ENCODE data around the gene MT1X. TPM values are rescaled to one million over a fixed set of nuclear protein-coding genes. Genes with fewer than 3 reads are reported as not detected.
A peak's percentile ranks its signal among the peaks of the same experiment; 100 is the strongest.

The MT1X gene
- 2,271 TPM for total RNA-seq

DNA sequence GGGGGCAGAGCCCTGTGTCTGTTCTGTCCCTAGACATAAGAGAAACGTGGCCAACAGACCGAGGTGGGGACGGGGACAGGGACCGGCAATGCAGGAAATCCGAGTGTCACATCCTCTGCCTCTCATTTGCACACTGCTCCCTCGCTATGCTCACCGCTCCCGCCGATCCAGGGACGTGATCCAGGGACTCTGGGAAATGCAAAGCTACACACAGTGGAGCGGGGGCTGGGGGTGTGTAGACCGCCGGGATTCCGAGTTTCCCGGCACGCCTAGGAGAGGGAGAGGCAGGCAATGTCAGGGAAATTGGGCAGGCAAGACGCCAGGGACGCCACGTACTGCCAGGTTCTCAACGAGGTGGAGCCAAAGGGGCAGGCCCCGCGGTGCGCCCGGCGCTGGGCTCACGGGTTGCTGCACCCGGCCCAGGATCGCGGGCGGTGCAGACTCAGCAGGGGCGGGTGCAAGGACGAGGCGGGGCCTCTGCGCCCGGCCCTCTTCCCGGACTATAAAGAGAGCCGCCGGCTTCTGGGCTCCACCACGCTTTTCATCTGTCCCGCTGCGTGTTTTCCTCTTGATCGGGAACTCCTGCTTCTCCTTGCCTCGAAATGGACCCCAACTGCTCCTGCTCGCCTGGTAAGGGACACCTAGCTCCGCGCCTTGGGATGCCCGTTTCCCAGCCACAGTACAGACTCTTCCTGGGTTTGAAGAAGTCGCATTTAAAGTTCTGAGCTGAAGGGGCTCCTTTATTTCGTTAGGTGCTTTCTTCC, at the start of gene MT1X:
MT1X (plus strand) TSS at position 532 of the 764 bp plus-strand sequence; CDS start at position 603, 71 bp downstream.
- ATAC-seq = peak; percentile 64
- peak; percentile 99 for DNase-seq (ENCODE audit: low spot score)

- DNase-seq (ENCODE audit: low spot score) (no peak), ATAC-seq (peak; percentile 1)
These were observed 49.4 kb upstream of the MT1X start for GRCh38 chr16:56632848-56633365.

- ATAC-seq (no peak), DNase-seq (ENCODE audit: low spot score) (no peak)
These were observed 48.7 kb upstream of the MT1X start for GRCh38 chr16:56633535-56633934.

DNA sequence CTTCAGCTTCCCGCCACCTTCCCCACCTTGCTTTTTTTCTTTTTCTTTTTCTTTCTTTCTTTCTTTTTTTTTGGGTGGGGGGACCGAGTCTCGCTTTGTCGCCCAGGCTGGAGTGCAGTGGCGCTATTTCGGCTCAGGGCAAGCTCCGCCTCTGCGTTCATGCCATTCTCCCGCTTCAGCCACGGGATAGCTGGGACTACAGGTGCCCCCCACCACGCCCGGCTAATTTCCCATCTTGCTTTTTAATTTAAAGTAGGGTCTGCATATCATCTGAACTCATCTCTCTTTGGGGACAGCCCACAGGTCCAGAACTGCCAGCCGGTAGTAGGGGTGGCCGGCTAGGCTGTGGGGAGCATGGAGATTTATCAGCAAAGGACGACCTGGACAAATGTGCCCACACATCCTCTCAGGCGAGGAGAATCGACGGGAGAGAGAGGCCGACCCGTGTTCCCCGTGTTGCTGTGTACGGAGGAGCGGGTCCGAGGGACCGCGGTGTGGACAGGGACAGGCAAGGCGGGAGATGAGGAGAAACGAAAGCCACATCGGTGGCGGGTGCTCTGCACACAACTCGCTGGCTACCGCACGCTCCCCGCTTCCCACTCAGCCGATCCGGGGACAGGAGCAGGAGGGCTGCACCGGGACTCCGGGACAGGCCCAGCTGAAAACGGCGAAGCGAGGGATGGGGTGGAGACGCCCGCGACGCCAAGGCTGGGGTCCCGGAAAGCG, 47.4 kb upstream of the MT1X start:
- no peak for ATAC-seq
- no peak for DNase-seq (ENCODE audit: low spot score)

GRCh38 chr16:56635441-56635967, 46.8 kb upstream of the MT1X start:
- no peak for DNase-seq (ENCODE audit: low spot score)
- ATAC-seq = no peak

- ATAC-seq = no peak
- no peak for DNase-seq (ENCODE audit: low spot score)
These were observed 45.5 kb upstream of the MT1X start for GRCh38 chr16:56636616-56637413.

DNA sequence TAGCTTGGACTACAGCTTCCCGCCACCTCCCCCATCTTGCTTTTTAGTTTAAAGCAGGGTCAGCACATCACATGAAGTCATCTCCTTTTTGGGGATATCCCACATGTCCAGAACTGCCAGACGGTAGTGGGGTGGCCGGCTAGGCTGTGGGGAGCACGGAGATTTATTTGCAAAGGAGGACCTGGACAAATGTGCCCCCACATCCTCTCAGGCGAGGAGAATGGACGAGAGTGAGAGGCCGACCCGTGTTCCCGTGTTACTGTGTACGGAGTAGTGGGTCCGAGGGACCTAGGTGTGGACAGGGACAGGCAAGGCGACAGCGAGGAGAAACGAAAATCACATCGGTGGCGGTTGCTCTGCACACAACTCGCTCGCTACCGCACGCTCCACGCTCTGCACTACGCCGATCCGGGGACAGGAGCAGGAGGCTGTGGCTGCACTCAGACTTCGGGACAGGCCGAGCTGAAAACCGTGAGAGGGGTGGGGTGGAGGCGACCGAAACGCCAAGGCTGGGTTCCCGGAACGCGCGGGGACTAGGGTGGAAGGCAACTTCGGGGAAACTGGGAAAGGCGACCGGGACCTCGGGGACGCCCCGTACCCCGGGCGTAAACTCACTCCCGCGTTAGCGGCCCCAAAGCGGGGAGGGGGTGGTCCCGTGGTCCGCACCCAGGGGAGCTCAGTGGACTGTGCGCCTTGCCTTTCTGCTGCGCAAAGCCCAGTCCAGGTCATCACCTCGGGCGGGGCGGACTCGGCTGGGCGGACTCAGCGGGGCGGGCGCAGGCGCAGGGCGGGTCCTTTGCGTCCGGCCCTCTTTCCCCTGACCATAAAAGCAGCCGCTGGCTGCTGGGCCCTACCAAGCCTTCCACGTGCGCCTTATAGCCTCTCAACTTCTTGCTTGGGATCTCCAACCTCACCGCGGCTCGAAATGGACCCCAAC, 44.2 kb upstream of the MT1X start, which contains the start of gene MT1A:
MT1A (plus strand) TSS at position 853 of the 937 bp plus-strand sequence; CDS start at position 926, 73 bp downstream.
- peak; percentile 81 for ATAC-seq
- peak; percentile 96 for DNase-seq (ENCODE audit: low spot score)

- ATAC-seq (peak; percentile 38), DNase-seq (ENCODE audit: low spot score) (no peak)
These were observed 43.2 kb upstream of the MT1X start for GRCh38 chr16:56639045-56639444.

DNA sequence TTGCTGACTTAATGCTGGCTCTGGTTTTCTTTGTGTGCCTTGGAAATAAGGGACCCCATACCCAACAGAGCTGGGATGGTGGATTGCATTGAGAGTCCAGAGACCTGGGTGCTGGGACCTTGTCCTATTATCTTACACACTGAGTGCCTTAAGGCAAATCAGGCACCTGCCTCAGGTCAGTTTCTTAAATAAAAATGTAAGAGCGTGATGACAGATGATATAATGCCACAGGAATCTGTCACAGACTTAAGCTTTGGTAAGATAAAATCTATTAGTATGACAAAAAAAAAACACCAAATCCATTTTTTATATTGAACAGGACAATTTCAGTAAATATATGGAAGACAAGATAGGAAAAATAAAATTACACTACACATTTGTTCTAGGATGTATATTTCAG, 42.2 kb upstream of the MT1X start:
- ATAC-seq = no peak

DNA sequence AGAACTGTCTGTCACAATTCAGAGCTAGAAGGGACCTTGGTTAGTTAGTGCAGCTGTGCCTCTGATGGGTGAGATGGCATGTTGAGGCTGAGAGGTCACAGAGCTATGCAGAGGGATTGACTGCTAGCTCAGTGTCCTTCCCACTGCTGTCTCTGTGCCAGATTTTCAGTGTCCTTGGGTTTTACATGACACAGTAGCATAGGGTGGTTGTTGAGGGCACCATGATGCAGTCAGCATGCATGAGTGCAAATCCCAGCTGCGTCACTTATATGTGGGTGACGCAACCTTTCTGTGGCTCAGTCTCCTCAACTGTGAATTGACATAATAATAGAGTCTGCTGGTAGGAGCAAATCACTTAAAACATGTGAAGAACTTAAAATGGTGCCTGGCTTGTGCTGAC, 41.1 kb upstream of the MT1X start:
- DNase-seq (ENCODE audit: low spot score) = no peak
- ATAC-seq = no peak

More for the DNA sequence above, 42.2 kb upstream of the MT1X start:
- no peak for DNase-seq (ENCODE audit: low spot score)

- ATAC-seq = peak; percentile 76
These were observed 39.0 kb upstream of the MT1X start for GRCh38 chr16:56643080-56643778.

GRCh38 chr16:56643833-56644232, 38.4 kb upstream of the MT1X start:
- no peak for ATAC-seq
- DNase-seq (ENCODE audit: low spot score) = no peak

More at GRCh38 chr16:56643080-56643778, 39.0 kb upstream of the MT1X start:
- peak; percentile 95 for DNase-seq (ENCODE audit: low spot score)

DNA sequence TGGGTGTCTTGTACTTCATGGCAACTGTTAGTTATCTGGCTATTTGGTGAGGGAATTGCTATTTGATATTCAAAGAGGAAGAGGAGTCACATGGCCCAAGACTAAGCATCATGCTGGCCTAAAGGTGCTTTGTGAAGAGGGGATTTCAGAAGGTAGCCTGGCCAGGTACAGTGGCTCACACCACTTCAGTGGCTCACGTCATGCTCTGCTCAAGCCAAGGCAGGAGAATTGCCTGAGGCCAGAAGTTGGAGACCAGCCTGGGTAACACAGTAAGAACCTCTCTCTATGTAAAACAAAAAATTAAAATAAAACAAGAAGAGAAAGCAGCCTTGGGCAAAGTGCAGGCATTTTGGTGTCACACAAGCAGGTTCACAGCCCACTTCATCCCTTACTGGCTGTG, 37.0 kb upstream of the MT1X start:
- ATAC-seq = no peak
- DNase-seq (ENCODE audit: low spot score) = no peak

GRCh38 chr16:56645838-56646237, 36.4 kb upstream of the MT1X start:
- ATAC-seq = no peak

GRCh38 chr16:56647641-56648431, 34.4 kb upstream of the MT1X start:
- DNase-seq (ENCODE audit: low spot score) (peak; percentile 91), ATAC-seq (peak; percentile 76)

More at GRCh38 chr16:56645838-56646237, 36.4 kb upstream of the MT1X start:
- DNase-seq (ENCODE audit: low spot score) = no peak

DNA sequence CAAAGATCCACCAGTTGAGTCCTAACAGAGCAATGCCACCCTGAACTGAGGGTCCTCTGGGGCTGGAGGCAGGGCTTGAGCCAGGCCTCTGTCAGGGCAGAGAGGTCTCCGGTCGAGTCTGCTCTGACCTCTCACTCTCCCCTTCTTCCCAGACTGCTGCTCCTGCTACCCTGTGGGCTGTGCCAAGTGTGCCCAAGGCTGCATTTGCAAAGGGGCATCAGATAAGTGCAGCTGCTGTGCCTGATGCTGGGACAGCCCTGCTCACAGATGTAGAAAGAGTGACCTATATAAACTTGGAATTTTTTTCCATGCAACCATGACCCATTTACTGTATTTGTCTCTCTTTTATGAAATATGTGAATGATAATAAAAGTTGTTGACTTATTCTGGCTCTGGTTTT, 33.0 kb upstream of the MT1X start:
- ATAC-seq (no peak), DNase-seq (ENCODE audit: low spot score) (no peak)

DNA sequence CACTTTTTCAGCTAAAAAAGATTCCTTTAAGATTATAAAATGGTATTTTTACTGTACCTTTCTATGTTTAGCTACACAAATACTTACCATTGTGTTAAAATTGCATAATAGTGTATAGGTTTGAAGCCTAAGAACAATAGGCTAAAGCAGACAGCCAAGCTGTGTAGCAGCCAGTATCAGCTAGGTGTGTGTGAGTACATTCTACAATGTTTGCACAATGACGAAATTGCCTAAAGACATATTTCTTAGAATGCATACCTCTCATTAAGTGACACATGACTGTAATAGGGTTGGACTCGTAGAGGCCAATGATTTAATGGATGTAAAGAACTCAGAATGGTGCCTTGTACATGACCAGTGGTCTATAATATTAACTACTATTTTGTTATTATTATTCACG, 32.5 kb upstream of the MT1X start:
- DNase-seq (ENCODE audit: low spot score) = no peak

GRCh38 chr16:56651586-56651985, 30.7 kb upstream of the MT1X start, which contains the start of gene MT1B:
Gene MT1B (plus strand): TSS chr16:56651886. CDS start chr16:56651954, 68 bp downstream.
- no peak for ATAC-seq
- DNase-seq (ENCODE audit: low spot score) = no peak

More for the DNA sequence above, 32.5 kb upstream of the MT1X start:
- no peak for ATAC-seq

Data from left lobe of liver (tissue), 2 donors.